ENCODE data around the gene PAM. TPM values are rescaled to one million over a fixed set of nuclear protein-coding genes. Genes with fewer than 3 reads are reported as not detected.
"Not testable (repeated sequence)": the region's sequence is repeated elsewhere in the genome, so short reads cannot be mapped to it uniquely, and the experiment has no call there.

Gene PAM
- total and polyA plus RNA-seq, 5 donors: 3,384 to 4,784 (median 4,213) TPM

DNA sequence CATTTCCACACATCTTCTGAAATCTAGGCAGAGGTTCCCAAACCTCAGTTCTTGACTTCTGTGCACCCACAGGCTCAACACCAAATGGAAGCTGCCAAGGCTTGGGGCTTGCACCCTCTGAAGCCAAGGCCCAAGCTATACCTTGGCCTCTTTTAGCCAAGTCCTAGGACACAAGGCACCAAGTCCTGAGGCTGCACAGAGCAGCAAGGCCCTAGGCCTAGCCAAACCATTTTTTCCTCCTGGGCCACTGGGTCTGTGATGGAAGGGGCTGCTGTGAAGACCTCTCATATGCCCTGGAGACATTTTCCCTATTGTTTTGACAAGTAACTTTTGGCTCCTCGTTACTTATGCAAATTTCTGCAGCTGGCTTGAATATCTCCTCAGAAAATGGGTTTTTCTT lies 244.5 kb downstream of the PAM start:
- H3K27ac ChIP-seq (ENCODE audit: low read length); H3K9me3 ChIP-seq (ENCODE audit: control insufficient read depth, low read length); H3K4me1 ChIP-seq (ENCODE audit: control insufficient read depth, insufficient read depth, low read length); DNase-seq; intact Hi-C loops (cut with DNase I); H3K27me3 ChIP-seq (ENCODE audit: control insufficient read depth, insufficient read depth); H3K4me3 ChIP-seq (ENCODE audit: low read length): not testable (repeated sequence)
- WGBS: 90% methylated on average over 1 of the region's 1 CpG
- peak in 1 of 2 donors; percentile 29 for ATAC-seq

DNA sequence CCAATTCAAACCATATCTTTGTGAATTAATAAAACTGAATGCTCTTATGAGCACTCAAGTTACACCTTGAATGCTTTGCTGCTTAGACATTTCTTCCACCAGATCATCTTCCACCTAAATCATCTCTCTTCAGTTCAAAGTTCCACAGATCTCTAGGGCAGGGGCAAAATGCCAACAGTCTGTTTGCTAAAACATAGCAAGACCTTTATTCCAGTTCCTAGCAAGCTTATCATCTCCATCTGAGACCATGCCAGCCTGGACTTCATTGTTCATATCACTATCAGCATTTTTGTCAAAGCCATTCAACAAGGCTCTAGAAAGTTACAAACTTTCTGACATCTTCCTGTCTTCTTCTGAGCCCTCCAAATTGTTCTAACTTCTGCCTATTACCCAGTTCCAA lies 245.0 kb downstream of the PAM start:
- no peaks in the 10 kb centered on the region for H3K27me3 ChIP-seq (ENCODE audit: control insufficient read depth, insufficient read depth)
- peaks cover 2% of the 10 kb centered on the region for H3K4me1 ChIP-seq (ENCODE audit: control insufficient read depth, insufficient read depth, low read length)
- ATAC-seq (no peak), DNase-seq (no peak)
- H3K27ac ChIP-seq (ENCODE audit: low read length): no peak overlapping the region
- intact Hi-C loops (cut with DNase I): no loop called here
- H3K9me3 ChIP-seq (ENCODE audit: control insufficient read depth, low read length): no peaks in the 10 kb centered on the region
- no peak overlapping the region for H3K4me3 ChIP-seq (ENCODE audit: low read length)

DNA sequence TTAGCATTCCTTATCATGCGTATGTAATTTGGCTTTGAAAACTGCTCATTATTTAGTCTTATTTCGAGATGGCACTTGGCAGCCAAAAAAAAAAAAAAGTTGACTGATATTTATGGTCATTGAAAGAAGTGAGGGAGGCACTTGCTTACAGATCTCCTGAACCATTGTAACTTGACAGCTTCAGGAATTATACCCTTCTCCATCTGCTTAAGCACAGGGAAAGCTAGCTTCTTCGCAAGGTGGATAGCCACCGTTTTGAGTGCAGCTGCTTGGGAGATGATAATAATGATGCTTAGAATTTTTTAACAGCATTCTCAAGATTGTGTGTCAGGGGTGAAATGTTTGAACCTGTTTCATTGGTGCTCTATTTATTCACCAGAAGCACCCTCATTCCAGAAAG lies 248.8 kb downstream of the PAM start:
- Histone ChIP-seq H3K4me1 (ENCODE audit: control insufficient read depth, insufficient read depth, low read length) (peaks cover 1% of the 10 kb centered on the region), H3K4me3 (ENCODE audit: low read length) (no peak overlapping the region), H3K27me3 (ENCODE audit: control insufficient read depth, insufficient read depth) (no peaks in the 10 kb centered on the region), H3K27ac (ENCODE audit: low read length) (no peak overlapping the region), H3K9me3 (ENCODE audit: control insufficient read depth, low read length) (no peaks in the 10 kb centered on the region)
- DNase-seq (no peak), ATAC-seq (no peak)
- intact Hi-C loops (cut with DNase I): no loop called here
- WGBS: 68% methylated on average over 4 of the region's 4 CpGs

DNA sequence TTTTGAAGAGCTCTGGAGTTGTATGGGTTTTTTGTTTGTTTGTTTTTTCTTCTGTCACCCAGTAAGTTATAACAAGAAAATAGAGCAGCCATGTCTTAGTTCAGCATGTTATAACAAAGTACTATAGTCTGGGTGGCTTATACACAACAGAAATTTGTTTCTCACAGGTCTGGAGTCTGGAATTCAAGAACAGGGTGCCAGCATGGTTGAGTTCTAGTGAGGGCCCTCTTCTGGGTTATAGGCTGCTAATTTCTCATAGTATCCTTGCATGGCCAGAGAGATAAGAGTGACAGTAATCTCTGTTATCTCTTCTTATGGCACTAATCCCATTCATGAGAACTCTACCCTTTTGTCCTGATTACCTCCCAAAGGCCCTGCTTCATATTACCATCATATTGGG lies 250.2 kb downstream of the PAM start:
- no peak overlapping the region for H3K27ac ChIP-seq (ENCODE audit: low read length)
- no peaks in the 10 kb centered on the region for H3K4me1 ChIP-seq (ENCODE audit: control insufficient read depth, insufficient read depth, low read length)
- DNase-seq (no peak), ATAC-seq (peak in 1 of 2 donors; percentile 21)
- no peaks in the 10 kb centered on the region for H3K27me3 ChIP-seq (ENCODE audit: control insufficient read depth, insufficient read depth)
- H3K9me3 ChIP-seq (ENCODE audit: control insufficient read depth, low read length): no peaks in the 10 kb centered on the region
- intact Hi-C loops (cut with DNase I): no loop called here
- no peak overlapping the region for H3K4me3 ChIP-seq (ENCODE audit: low read length)

DNA sequence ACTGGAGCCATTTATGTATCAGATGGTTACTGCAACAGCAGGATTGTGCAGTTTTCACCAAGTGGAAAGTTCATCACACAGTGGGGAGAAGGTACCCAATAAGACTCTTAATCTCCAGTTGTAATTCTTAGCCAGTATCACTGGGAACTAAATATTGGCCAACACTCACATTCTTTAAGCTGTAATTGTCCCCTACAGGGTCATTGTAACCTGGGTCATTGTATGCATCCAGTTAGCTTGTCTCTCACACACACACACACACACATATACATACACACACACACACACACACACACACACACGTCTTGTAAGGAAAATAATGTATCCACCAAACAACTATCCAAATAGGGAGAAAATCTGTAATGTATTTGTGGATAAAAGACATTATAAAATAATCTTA lies 251.8 kb downstream of the PAM start:
- no peak overlapping the region for H3K27ac ChIP-seq (ENCODE audit: low read length)
- intact Hi-C loops (cut with DNase I): no loop called here
- ATAC-seq: no peak
- WGBS: 56% methylated on average over 1 of the region's 1 CpG
- H3K27me3 ChIP-seq (ENCODE audit: control insufficient read depth, insufficient read depth): no peaks in the 10 kb centered on the region
- DNase-seq: no peak
- H3K4me3 ChIP-seq (ENCODE audit: low read length): no peak overlapping the region
- no peaks in the 10 kb centered on the region for H3K4me1 ChIP-seq (ENCODE audit: control insufficient read depth, insufficient read depth, low read length)
- no peaks in the 10 kb centered on the region for H3K9me3 ChIP-seq (ENCODE audit: control insufficient read depth, low read length)

DNA sequence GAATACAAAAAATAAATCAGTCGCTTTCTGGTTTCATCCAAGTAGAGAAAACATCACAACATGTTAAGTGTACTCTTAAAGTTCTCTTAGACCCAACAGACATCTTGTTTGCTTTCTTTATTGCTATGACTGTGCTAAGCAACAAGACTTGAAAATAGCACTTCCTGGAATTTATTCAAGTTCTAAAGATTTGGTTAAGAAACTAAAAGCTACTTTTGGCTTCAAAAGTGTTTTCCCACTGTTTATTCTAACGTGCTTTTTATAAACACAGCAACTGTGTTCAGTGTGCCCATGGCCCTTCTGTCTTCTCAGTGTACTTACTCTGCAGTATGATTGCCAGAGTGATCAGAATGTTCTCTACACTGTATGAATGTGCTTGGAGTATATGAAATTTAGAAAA lies 255.1 kb downstream of the PAM start:
- Histone ChIP-seq H3K9me3 (ENCODE audit: control insufficient read depth, low read length) (no peaks in the 10 kb centered on the region), H3K27ac (ENCODE audit: low read length) (no peak overlapping the region), H3K4me3 (ENCODE audit: low read length) (no peak overlapping the region), H3K27me3 (ENCODE audit: control insufficient read depth, insufficient read depth) (no peaks in the 10 kb centered on the region), H3K4me1 (ENCODE audit: control insufficient read depth, insufficient read depth, low read length) (no peaks in the 10 kb centered on the region)
- DNase-seq (no peak), ATAC-seq (peak in 1 of 2 donors; percentile 48)
- 54% methylated on average over 2 of the region's 2 CpGs for WGBS
- intact Hi-C loops (cut with DNase I): no loop called here

DNA sequence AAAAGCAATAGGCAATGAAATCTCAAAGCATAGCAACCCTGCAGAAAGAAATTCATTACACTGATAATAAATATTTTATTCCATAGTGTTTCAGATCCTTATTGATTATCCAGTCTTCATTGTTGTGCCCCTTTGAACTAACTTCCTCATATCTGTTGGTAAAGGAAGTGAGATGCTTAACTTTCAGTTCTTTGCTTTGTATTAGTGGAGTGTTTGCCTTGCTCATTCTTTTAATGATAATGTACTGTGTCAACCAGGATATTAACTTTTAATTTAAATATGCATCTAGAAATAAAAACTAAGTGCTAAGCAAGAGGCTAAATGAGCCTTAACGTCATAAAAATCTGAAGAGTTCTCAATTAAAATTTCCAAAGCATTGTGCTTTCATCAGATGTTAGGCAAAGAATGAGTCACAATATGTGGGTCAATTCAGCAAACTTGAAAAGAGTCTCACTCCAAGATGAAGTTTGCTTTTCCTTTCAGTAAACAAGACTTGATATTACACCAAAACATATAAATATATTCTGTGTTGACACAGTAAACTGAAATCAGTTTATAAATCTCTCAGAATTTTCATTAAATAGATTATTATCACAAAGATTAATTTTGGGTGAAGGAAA lies 258.9 kb downstream of the PAM start:
- Histone ChIP-seq H3K4me3 (ENCODE audit: low read length) (no peak overlapping the region), H3K27me3 (ENCODE audit: control insufficient read depth, insufficient read depth) (no peaks in the 10 kb centered on the region), H3K4me1 (ENCODE audit: control insufficient read depth, insufficient read depth, low read length) (no peaks in the 10 kb centered on the region), H3K27ac (ENCODE audit: low read length) (no peak overlapping the region), H3K9me3 (ENCODE audit: control insufficient read depth, low read length) (no peaks in the 10 kb centered on the region)
- no peak for DNase-seq
- WGBS: 87% methylated on average over 1 of the region's 1 CpG
- ATAC-seq: no peak
- intact Hi-C loops (cut with DNase I): no loop called here

DNA sequence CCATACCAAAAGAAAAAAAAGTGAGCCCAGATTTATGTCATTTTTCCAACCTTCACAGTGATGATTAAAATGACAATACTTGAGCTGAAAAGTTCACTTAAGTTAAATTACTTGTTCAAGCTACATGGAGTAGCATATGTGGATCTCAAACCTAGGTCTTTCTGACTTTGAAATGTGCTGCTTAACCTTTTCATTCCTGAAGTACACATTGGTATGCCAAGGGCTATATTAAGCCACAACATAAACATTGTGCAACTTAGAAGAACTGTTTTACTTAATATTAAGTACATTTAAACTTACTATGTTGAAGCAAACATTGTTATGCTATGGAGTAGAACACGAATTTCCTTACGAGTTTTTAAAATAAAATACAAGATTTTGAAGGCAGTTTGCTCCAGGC lies 259.9 kb downstream of the PAM start:
- no peaks in the 10 kb centered on the region for H3K9me3 ChIP-seq (ENCODE audit: control insufficient read depth, low read length)
- no peaks in the 10 kb centered on the region for H3K4me1 ChIP-seq (ENCODE audit: control insufficient read depth, insufficient read depth, low read length)
- H3K27ac ChIP-seq (ENCODE audit: low read length): no peak overlapping the region
- H3K4me3 ChIP-seq (ENCODE audit: low read length): no peak overlapping the region
- no peak for DNase-seq
- no peaks in the 10 kb centered on the region for H3K27me3 ChIP-seq (ENCODE audit: control insufficient read depth, insufficient read depth)
- intact Hi-C loops (cut with DNase I): no loop called here
- WGBS: 78% methylated on average over 2 of the region's 2 CpGs
- ATAC-seq: no peak

DNA sequence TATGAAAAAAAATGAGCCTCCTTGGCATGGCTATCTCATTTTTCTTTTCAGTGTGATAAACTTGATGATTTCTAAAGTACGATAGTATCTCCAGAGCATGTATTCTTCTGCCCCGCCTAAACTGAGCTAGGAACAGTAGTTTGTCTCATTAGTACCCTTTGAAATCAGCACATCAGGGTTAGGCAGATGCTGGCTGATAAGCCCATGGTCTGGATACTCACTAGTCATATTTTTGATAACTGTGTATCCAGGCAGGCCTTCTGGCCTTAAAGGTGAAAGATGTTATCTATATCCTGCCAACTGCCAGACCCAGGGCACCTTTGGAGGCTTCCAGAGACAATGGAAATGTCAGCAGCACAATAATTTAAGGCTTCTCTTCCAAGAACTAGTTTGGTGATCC lies 261.1 kb downstream of the PAM start:
- Histone ChIP-seq H3K27ac (ENCODE audit: low read length) (no peak overlapping the region), H3K9me3 (ENCODE audit: control insufficient read depth, low read length) (no peaks in the 10 kb centered on the region), H3K4me3 (ENCODE audit: low read length) (no peak overlapping the region), H3K27me3 (ENCODE audit: control insufficient read depth, insufficient read depth) (no peaks in the 10 kb centered on the region), H3K4me1 (ENCODE audit: control insufficient read depth, insufficient read depth, low read length) (no peaks in the 10 kb centered on the region)
- WGBS: 74% methylated on average over 2 of the region's 2 CpGs
- ATAC-seq (no peak), DNase-seq (no peak)
- intact Hi-C loops (cut with DNase I): no loop called here

DNA sequence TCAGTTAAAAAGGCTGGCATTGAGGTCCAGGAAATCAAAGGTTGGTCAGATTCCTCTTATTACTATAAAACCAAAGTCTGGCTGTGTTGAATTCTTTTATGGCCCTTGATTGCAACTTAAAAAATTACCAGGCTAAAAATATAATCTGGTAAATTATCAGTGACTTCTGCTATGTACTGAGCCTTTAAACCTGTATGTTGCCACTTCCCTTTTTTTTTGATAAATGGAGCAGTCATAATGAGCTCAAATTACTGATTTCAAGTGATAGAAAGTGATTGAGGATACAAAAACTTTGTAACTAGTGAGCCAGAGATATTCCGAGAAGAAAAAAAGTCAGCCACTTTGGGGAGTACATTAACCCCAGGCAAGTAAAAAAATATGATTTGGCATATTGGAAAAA lies 264.7 kb downstream of the PAM start:
- ATAC-seq: no peak
- no peak for DNase-seq
- Histone ChIP-seq H3K4me1 (ENCODE audit: control insufficient read depth, insufficient read depth, low read length) (no peaks in the 10 kb centered on the region), H3K27ac (ENCODE audit: low read length) (no peak overlapping the region), H3K9me3 (ENCODE audit: control insufficient read depth, low read length) (no peaks in the 10 kb centered on the region), H3K4me3 (ENCODE audit: low read length) (no peak overlapping the region), H3K27me3 (ENCODE audit: control insufficient read depth, insufficient read depth) (no peaks in the 10 kb centered on the region)
- intact Hi-C loops (cut with DNase I): no loop called here
- WGBS: 90% methylated on average over 1 of the region's 1 CpG

DNA sequence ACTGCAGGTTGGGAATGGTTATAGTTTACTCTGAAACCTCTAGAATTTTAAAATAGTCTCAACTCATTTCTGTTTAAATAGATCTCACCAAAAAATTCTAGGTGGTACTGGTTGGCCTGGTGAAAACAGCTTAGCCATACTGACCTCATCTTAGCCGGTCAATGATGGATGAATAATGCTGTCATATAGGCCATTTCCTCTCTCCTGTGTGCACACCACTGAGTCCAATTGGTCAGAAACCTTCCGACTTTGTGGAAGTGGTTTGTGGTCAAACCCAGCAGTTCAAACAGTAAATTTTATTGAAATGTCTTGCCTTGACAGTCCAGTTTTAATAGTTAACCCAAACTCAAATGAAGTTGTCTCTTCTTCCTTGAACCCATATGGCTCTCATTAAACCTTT lies 266.2 kb downstream of the PAM start:
- intact Hi-C loops (cut with DNase I): no loop called here
- 79% methylated on average over 2 of the region's 2 CpGs for WGBS

DNA sequence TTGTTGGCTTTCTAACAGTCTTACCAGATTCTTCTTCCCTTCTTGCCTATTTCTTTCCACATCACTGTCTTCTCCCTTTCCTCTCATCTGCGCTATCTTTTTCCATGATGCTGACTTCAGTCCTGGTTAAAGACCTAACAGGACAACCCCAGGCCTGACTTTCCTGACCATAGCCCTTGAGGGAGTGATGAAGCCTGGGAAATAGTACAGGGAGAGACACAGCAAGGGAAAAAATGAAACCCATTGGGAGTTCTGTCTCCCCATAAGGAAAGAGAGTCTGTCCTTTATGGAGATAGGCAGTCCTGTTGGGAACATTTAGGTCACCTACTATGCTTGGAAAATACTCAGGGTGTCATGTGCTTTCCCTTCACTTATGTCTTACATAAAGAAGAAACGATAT lies 272.2 kb downstream of the PAM start:
- peak in 1 of 2 donors; percentile 6 for ATAC-seq
- 81% methylated on average over 2 of the region's 2 CpGs for WGBS
- Histone ChIP-seq H3K27me3 (ENCODE audit: control insufficient read depth, insufficient read depth) (no peaks in the 10 kb centered on the region), H3K4me3 (ENCODE audit: low read length) (no peak overlapping the region), H3K4me1 (ENCODE audit: control insufficient read depth, insufficient read depth, low read length) (no peaks in the 10 kb centered on the region), H3K27ac (ENCODE audit: low read length) (peak overlapping the region; percentile 68), H3K9me3 (ENCODE audit: control insufficient read depth, low read length) (no peaks in the 10 kb centered on the region)
- intact Hi-C loops (cut with DNase I): no loop called here
- no peak for DNase-seq

More for the DNA sequence above, 266.2 kb downstream of the PAM start:
- H3K9me3 ChIP-seq (ENCODE audit: control insufficient read depth, low read length): no peaks in the 10 kb centered on the region
- no peaks in the 10 kb centered on the region for H3K27me3 ChIP-seq (ENCODE audit: control insufficient read depth, insufficient read depth)
- H3K27ac ChIP-seq (ENCODE audit: low read length): no peak overlapping the region
- no peak overlapping the region for H3K4me3 ChIP-seq (ENCODE audit: low read length)
- no peak for ATAC-seq
- no peak for DNase-seq
- no peaks in the 10 kb centered on the region for H3K4me1 ChIP-seq (ENCODE audit: control insufficient read depth, insufficient read depth, low read length)

All from right cardiac atrium (tissue), 5 donors.